Measurements from ENCODE around the gene ZNF18. TPM values are rescaled to one million over a fixed set of nuclear protein-coding genes. Genes with fewer than 3 reads are reported as not detected.
A peak's percentile ranks its signal among the peaks of the same experiment; 100 is the strongest.
"Not testable (repeated sequence)": the region's sequence is repeated elsewhere in the genome, so short reads cannot be mapped to it uniquely, and the experiment has no call there.

Gene ZNF18
- polyA plus RNA-seq, 3 donors = 8.9 to 12.4 (median 11.0) TPM

- no peak for DNase-seq
These were observed 6.8 kb downstream of the ZNF18 start for GRCh38 chr17:11990363-11990983.

DNA sequence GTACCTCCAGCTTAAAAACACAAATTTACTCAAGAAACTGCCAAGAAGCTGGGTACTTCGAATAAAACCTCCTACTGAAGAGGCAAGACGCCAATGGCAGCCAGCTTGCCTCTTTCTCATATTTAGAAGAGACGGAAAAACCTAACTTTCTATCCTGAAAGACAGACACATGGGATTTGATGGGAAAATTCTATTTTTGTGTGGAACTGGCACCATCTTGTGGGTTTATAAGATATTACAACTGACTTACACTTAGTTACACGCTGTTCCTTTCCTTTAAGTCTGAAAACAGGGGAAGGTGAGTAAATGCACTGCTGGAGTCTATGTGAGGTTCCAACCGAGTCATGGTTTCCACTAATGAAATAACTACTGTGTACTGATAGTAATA, 10.3 kb downstream of the ZNF18 start:
- DNase-seq = peak; percentile 33

DNA sequence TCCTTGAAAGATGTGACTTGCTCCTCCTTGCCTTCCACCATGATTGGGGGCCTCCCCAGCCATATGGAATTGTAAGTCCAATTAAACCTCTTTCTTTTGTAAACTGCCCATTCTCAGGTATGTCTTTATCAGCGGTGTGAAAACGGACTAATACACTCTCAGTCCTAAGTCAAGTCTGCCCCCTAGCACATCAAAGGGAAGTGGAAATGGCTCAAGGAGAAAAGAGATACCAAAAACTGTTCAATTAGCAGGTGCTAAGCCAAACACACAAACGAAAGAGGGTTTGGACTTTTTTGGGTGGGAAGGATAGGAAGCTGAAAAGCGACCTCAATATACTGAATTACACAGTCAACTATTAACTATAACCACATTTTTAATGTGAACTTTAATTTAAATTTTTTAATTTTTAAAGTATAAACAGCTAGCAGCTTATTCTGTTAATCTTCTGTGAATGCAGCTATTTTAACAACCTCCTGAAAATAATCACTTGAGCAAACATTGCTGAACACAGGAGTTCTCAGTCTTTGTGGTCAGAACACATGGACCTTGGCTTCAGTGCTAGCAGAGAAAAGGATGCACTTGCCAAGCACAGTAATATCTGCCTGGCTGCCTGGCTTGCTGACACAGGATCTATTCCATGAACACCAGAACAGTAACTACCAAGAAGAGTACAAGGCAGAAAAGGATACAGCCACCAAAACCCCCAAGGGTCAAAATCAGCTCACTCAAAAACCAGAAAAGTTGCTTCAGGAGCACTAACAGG, 10.9 kb downstream of the ZNF18 start:
- DNase-seq = no peak

DNA sequence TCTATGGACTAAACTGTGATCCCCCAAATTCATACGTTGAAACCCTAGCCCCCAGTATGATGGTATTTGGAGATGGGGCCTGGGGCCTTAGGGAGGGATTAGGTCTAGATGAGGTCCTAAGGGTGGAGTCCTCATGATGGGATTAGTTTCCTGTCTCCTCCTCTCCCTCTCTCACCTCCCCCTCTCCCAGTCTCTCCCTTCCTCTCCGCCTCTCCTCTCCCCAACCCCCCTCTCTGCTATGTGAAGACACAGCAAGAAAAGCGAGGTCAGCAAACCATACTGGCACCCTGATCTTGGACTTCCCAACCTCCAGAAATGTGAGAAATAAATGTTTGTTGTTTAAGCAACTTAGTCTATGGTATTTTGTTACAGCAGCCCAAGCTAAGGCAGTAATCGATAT, 15.4 kb downstream of the ZNF18 start:
- DNase-seq = no peak

GRCh38 chr17:11980813-11981212, 16.5 kb downstream of the ZNF18 start:
- DNase-seq = no peak

- DNase-seq = no peak
These were observed 17.5 kb downstream of the ZNF18 start for GRCh38 chr17:11979795-11980194.

DNA sequence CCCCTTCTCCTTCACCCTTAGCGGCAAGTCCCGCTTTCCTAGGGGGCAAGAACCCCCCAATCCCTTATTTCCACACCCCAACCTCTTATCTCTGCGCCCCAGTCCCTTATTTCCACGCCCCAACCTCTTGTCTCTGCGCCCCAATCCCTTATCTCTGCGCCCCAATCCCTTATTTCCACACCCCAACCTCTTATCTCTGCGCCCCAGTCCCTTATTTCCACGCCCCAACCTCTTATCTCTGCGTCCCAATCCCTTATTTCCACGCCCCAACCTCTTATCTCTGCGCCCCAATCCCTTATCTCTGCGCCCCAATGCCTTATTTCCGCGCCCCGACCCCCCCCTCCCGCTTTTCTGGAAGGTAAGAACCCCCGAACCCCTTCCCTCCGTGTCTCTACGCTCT, 24.5 kb downstream of the ZNF18 start:
- DNase-seq = not testable (repeated sequence)

- DNase-seq = no peak
These were observed 27.7 kb downstream of the ZNF18 start for GRCh38 chr17:11969565-11969964.

- no peak for DNase-seq
These were observed 42.3 kb downstream of the ZNF18 start for GRCh38 chr17:11954936-11955335.

- DNase-seq = no peak
These were observed 43.4 kb downstream of the ZNF18 start for GRCh38 chr17:11953924-11954323.

DNA sequence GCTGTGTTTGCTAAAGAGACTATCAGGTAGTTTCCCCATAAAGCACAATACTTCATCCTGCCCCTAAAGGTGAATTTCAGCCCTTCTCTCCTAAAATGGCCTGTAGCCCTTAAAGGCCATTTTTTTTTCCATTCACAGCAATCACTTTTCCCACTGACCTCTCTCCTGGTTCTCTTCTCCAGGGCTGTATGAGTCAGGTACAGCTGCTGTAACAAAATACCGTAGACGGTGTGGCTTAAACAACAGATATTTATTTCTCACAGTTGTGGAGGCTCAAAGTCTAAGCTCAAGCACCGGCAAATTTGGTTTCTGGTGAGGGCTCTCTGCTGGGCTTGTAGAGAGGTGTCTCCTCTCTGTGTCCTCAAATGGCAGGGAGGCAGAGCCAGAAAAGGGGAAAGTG, 44.7 kb downstream of the ZNF18 start:
- DNase-seq = no peak

- DNase-seq = no peak
These were observed 46.3 kb downstream of the ZNF18 start for GRCh38 chr17:11950771-11951519.

GRCh38 chr17:11949571-11949970, 47.7 kb downstream of the ZNF18 start:
- not testable (repeated sequence) for DNase-seq

DNA sequence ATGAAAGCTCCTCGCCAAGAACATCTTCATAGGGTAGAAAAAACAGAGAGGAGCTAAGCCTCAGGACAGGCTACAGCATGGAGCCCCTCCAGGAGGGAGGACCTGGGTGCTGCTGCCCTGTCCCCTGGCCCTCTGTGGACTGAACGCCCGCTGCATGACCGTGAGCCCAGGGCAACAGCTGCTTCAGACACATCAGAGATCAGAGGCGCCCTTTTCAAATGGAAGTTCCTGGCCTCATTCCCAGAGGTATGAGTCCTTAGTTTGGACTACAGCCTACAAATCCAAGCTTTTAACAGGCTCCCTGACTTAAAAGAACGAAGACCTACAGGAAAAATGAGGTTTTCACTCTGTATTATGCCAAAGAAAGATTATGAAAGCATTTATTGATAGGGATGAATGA, 48.5 kb downstream of the ZNF18 start:
- no peak for DNase-seq

- no peak for DNase-seq
These were observed 52.7 kb downstream of the ZNF18 start for GRCh38 chr17:11944587-11944986.

DNA sequence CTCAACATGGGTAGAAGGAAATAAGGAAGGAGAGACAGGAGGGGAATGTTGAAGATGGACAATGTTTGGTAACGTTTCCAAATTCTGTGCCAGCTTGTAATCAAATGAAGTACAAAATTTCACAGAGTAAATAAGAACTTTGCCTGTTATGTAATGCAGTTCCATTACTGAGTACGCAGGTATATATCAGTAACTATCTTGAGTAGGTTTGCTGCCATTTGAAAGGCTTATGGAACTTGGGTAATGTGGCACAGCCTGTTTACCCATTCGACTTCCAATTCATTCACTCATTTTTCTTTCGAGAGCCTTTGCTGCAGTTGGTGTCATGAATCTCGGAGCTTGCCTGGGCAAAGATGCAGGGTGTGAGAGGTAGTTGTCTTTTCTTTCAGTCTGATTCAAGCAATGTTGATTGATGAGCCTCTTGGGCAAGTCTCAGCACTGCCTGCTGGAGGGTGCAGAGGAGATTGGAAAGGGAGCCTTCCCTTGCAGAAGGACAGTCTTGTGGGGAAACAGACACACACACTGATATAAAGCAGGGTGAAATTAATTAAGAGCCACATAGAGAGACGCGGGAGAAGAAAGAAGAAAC, 53.4 kb downstream of the ZNF18 start:
- DNase-seq = no peak

- DNase-seq = not testable (repeated sequence)
These were observed 54.2 kb downstream of the ZNF18 start for GRCh38 chr17:11943086-11943485.

DNA sequence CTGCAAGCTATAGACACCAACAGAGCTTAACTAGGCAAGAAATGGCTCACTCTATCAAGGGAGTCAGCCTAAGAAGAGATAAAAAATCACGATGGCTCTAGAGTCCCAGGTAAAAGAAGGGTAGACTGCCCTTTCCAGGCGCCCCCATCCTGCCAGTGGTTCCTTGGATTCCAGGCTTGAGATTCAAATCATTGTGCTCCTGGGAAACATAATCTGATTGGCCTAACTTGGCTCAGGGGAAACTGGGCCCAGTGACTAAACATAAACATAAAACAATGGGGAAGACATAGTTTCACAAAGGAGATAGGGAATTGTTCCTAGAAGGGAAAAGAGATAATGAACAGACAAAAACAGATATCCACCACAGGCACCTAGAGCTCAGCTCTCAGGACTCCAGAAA, 56.4 kb downstream of the ZNF18 start:
- DNase-seq = no peak

- peak; percentile 63 for DNase-seq
These were observed 61.4 kb downstream of the ZNF18 start for GRCh38 chr17:11935734-11936406.

- DNase-seq = no peak
These were observed 64.9 kb downstream of the ZNF18 start for GRCh38 chr17:11932337-11932898.

- DNase-seq = no peak
These were observed 68.8 kb downstream of the ZNF18 start for GRCh38 chr17:11928436-11928835.
